Kidney epithelial cell (primary cell): ENCODE data around the gene TMEM154. TPM values are rescaled to one million over a fixed set of nuclear protein-coding genes. Genes with fewer than 3 reads are reported as not detected.
A peak's percentile ranks its signal among the peaks of the same experiment; 100 is the strongest.

Source experiments
- DNase-seq: peaks from one replicate; pipeline ENCODE4 v3.0.0-alpha.2; 2010; ENCODE audit warnings: low read depth
- H3K27me3 ChIP-seq: 2 replicates; pipeline ENCODE4 v1.6.0; 2011; ENCODE audit warnings: low read length; ENCODE audit not compliant: control insufficient read depth, insufficient read depth
- H3K36me3 ChIP-seq: 2 replicates; pipeline ENCODE4 v1.5.1; 2011; ENCODE audit warnings: low read length; ENCODE audit not compliant: control insufficient read depth, insufficient read depth
- H3K4me3 ChIP-seq: 2 replicates; pipeline ENCODE4 v1.5.1; 2011; ENCODE audit warnings: low read depth, mild to moderate bottlenecking, control low read depth, low read length
- CTCF ChIP-seq: IDR thresholded peaks from 2 replicates; pipeline ENCODE4 v1.5.1; 2011; ENCODE audit warnings: mild to moderate bottlenecking, moderate library complexity, low read length, control low read depth, inconsistent platforms; ENCODE audit not compliant: insufficient read depth, poor library complexity, severe bottlenecking
- total RNA-seq: library from RNA; depleted of rRNA; stranded (reverse); fragments of >200 nt; gene quantifications from 2 replicates; pipeline ENCODE4 v1.2.3, GENCODE V29; 2015

Gene TMEM154
- total RNA-seq, 1 donor from 2014 or later, result 20.8 TPM

- no peaks in the 10 kb centered on the region for H3K27me3 ChIP-seq
- DNase-seq, result no peak
- H3K4me3 ChIP-seq, result no peak overlapping the region
- TF ChIP-seq CTCF, result no peak
- no peaks in the 10 kb centered on the region for H3K36me3 ChIP-seq
Measured at GRCh38 chr4:152684007-152684406, 4.2 kb upstream of the TMEM154 start.

- no peak overlapping the region for H3K4me3 ChIP-seq
- H3K27me3 ChIP-seq, result no peaks in the 10 kb centered on the region
- no peak for TF ChIP-seq CTCF
- no peaks in the 10 kb centered on the region for H3K36me3 ChIP-seq
- no peak for DNase-seq
Measured at GRCh38 chr4:152682143-152682941, 2.5 kb upstream of the TMEM154 start.

GRCh38 chr4:152680988-152681603 lies 1.3 kb upstream of the TMEM154 start:
- no peak overlapping the region for H3K4me3 ChIP-seq
- DNase-seq, result peak; percentile 88
- TF ChIP-seq CTCF, result no peak
- no peaks in the 10 kb centered on the region for H3K27me3 ChIP-seq
- no peaks in the 10 kb centered on the region for H3K36me3 ChIP-seq

- no peak for TF ChIP-seq CTCF
- peak overlapping the region; percentile 49 for H3K4me3 ChIP-seq
- H3K27me3 ChIP-seq, result no peaks in the 10 kb centered on the region
- H3K36me3 ChIP-seq, result no peaks in the 10 kb centered on the region
- no peak for DNase-seq
Measured at GRCh38 chr4:152678841-152679240, 956 bp downstream of the TMEM154 start.

GRCh38 chr4:152677117-152677516 lies 2.7 kb downstream of the TMEM154 start:
- TF ChIP-seq CTCF, result no peak
- DNase-seq, result no peak
- Histone ChIP-seq H3K27me3 (no peaks in the 10 kb centered on the region), H3K4me3 (no peak overlapping the region), H3K36me3 (no peaks in the 10 kb centered on the region)
